CD4-positive, alpha-beta T cell treated with Interleukin-4 for 1 hour (primary cell): ENCODE results near the gene NXPH4.
A peak's percentile ranks its signal among the peaks of the same experiment; 100 is the strongest.

Experiments
- DNase-seq, 2 donors: peaks; one replicate each; pipeline ENCODE4 v3.0.0-alpha.2; 2020 to 2022

NXPH4 gene

GRCh38 chr12:57216014-57216911 is at the start of gene NXPH4:
Gene NXPH4 (plus strand): TSS chr12:57216794. CDS start chr12:57216970, 176 bp downstream.
- peak; percentile 62 to 65 for DNase-seq

DNA sequence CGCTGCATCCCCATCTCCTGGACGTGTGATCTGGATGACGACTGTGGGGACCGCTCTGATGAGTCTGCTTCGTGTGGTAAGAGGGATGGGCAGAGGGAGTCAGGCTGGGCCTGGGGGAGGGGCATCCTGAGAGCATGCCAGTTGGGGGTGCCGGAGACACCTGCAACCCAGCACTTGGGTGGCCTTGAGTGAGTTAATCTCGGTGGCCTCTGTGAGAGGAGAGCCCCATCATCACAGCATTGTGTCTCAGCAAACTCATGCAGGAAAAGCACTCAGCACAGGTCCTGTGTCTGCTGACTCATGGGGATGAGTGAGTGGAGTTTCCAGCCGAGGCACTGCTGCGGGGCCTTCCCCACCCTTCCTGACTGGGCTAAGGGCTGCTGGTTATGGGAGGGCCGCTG is 49.6 kb upstream of the NXPH4 start:
- DNase-seq = no peak

DNA sequence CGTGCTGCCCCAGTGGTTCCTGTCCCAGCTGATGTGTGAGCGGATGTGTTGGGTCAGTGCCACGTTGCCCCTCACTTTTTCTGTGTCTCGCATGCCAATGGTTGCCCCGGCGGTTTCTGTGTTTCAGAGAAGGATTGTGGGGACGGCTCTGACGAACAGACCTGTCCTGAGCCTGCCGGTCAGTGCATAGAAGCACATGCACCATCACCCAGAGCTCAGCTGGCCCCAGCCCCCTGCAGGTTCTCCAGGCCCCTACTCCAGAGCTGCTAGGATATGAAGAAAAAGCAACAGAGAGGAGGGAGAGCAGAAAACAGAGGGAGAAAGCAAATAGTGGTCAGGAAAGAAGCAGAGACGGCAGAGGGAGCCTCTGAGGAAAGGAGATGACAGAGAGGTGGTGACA is 48.5 kb upstream of the NXPH4 start:
- no peak for DNase-seq

DNA sequence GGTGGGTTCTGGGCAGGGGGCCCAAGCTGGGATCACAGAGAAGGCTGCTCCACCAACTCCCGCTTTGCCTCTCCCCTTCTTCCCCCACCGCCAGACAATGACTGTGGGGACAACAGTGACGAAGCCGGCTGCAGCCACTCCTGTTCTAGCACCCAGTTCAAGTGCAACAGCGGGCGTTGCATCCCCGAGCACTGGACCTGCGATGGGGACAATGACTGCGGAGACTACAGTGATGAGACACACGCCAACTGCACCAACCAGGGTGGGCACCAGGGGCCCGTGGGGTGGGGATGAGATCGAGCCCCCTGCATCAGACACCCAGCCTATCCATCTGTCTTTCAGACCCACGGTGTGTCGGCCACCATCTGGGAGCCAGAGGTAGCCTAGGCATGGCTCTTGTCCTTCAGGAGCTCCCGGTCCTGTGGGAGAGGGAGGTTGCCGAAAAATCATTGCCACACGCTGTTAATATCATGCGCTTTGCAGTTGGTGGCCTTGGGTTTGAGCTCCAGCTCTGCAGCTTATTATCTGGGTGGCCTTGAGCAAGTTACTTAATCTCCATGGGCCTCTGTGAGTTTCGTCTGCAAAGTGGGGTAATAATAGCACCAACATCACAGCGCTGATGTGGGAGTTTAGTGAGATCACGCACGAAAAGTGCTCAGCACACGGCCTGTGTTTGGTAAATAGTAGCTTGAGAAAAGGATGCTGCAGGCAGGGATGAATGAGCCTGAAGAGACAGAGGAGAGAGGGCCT is 47.4 kb upstream of the NXPH4 start:
- no peak for DNase-seq

DNA sequence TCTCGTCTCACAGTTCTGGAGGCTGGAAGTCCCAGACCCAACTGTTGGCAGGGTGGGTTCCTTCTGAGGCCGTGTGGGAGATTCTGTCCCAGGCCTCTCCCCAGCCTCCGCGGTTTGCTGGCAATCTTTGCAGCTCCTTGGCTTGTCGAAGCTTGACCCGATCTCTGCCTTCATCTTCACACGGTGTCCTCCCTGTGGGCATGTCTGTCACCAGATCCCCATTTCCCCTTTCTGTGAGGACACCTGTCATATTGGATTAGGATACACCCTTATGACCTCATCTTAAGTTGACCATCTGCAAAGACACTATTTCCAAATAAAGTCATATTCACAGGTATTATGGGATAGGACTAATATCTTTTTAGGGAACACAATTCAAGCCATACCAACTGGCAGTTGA is 46.6 kb upstream of the NXPH4 start:
- no peak for DNase-seq

DNA sequence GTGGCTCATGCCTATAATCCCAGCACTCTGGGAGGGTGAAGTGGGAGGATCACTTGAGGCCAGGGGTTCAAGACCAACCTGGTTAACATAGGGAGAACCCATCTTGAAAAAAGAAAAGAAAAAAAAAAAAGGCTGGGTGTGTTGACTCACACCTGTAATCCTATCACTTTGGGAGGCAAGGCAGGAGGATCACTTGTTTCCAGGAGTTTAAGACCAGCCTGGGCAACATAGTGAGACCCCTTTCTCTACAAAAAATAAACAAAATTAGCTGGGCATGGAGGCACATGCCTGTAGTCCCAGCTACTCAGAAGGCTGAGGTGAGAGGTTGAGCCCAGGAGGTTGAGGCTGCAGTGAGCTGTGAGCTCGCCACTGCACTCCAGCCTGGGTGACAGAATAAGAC is 46.2 kb upstream of the NXPH4 start:
- DNase-seq = no peak

- no peak for DNase-seq
These were observed 45.7 kb upstream of the NXPH4 start for GRCh38 chr12:57170927-57171326.

GRCh38 chr12:57171668-57172067 is 44.9 kb upstream of the NXPH4 start:
- no peak for DNase-seq

DNA sequence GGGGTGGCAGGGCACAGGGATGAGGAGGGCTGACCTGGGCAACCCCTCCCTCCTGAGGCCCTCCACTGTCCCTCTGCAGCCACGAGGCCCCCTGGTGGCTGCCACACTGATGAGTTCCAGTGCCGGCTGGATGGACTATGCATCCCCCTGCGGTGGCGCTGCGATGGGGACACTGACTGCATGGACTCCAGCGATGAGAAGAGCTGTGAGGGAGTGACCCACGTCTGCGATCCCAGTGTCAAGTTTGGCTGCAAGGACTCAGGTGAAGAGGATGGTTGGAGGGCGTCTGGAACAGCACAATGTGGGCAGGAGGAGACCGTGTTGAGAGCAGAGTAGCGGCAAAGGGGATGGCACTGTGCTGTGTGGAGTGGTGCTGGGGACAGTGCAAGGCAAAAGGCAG is 43.5 kb upstream of the NXPH4 start:
- no peak for DNase-seq

GRCh38 chr12:57173683-57174082 is 42.9 kb upstream of the NXPH4 start:
- DNase-seq = no peak

GRCh38 chr12:57175428-57176138 is 41.0 kb upstream of the NXPH4 start:
- peak; percentile 30 to 49 for DNase-seq

GRCh38 chr12:57176139-57176477 is 40.5 kb upstream of the NXPH4 start:
- no peak for DNase-seq

GRCh38 chr12:57176846-57177245 is 39.7 kb upstream of the NXPH4 start:
- DNase-seq = no peak

- DNase-seq = no peak
These were observed 39.2 kb upstream of the NXPH4 start for GRCh38 chr12:57177354-57177753.

GRCh38 chr12:57178213-57178612 is 38.4 kb upstream of the NXPH4 start:
- DNase-seq = no peak

GRCh38 chr12:57179331-57180086 is 37.1 kb upstream of the NXPH4 start:
- no peak for DNase-seq

DNA sequence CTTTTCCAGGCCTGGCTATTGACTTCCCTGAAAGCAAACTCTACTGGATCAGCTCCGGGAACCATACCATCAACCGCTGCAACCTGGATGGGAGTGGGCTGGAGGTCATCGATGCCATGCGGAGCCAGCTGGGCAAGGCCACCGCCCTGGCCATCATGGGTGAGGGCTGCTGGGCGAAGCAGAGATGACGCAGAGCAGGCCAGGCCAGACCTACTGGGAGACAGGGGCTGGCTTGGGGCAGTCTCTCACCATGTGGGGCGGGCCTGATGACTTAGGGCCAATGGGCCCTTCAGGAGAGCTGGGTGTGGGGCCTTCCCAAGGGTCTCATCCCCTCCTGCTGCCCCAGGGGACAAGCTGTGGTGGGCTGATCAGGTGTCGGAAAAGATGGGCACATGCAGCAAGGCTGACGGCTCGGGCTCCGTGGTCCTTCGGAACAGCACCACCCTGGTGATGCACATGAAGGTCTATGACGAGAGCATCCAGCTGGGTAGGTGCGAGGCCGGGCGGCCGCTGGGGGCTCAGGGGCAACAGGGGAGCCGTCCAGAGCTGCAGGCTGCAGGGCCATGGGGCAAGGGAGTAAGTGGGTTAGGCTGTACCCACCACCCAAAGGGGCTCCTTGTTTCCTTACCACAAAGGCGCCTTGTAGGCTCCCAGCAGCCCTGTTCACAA is 36.1 kb upstream of the NXPH4 start:
- no peak for DNase-seq

GRCh38 chr12:57181072-57181471 is 35.5 kb upstream of the NXPH4 start:
- DNase-seq = no peak

GRCh38 chr12:57181561-57182155 is 34.9 kb upstream of the NXPH4 start:
- DNase-seq = no peak

GRCh38 chr12:57182918-57183575 is 33.5 kb upstream of the NXPH4 start:
- DNase-seq = peak; percentile 77 to 79
